NCI-H226 (cell line): Measurements from ENCODE around the gene SKIC8.

ENCODE experiments used
- DNase-seq: peaks from one replicate; pipeline ENCODE4 v3.0.0-alpha.2; 2015

The SKIC8 gene

DNA sequence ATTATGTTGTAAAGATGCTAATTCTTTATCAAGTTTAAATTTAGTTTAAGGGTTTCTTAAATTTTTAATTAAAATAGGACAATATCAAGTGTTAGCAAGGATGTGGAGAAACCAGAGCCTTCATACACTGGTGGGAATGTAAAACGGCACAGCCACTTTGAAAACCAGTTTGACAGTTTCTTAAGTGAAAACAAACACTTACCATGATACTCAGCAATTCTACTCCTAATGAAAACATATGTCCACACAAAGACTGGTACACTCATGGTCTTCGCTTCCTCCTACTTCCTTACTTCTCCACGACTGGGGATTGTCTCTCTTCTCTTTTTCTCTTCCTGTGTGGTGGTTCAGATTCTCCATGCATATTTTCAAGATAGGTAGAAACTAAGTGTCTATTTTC, 9.2 kb downstream of the SKIC8 start:
- DNase-seq, result no peak

DNA sequence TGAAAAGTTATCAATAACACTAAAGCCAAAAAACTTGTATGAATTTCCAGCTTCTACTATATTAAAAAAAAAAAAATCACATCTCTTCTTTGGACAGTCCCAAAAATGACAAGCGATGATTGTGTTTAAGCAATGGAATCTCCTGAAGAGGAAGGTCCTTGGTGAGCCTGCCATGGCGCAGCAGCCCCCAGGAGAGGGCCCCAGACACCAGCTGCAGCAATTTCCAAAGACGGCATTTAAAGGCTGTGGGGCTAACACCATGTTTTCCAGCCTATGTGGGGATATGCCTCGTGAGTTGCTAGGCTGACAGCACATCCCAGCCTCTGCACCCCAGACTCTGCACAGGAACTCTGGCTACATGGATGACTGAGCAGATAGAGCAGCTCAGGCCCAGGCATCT, 14.7 kb downstream of the SKIC8 start:
- no peak for DNase-seq

DNA sequence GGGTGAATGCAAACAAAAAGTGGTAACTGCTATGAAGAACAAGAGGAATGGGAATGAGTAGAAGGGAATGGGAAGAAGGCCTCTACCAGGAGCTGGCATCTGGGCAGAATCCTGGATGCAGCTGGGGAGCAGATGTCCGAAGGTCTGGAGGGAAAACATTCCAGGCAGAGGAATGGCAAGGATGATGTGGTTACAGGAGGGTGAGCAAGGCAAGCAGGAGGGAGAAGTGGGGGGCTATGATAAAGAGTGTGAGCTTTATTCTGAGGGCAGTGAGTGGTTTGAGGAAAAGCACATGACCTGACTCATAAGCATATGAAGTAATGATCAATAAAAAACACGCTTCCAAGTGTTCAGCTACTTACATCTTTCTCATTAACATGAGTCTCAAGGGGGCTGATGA, 17.1 kb downstream of the SKIC8 start:
- no peak for DNase-seq

DNA sequence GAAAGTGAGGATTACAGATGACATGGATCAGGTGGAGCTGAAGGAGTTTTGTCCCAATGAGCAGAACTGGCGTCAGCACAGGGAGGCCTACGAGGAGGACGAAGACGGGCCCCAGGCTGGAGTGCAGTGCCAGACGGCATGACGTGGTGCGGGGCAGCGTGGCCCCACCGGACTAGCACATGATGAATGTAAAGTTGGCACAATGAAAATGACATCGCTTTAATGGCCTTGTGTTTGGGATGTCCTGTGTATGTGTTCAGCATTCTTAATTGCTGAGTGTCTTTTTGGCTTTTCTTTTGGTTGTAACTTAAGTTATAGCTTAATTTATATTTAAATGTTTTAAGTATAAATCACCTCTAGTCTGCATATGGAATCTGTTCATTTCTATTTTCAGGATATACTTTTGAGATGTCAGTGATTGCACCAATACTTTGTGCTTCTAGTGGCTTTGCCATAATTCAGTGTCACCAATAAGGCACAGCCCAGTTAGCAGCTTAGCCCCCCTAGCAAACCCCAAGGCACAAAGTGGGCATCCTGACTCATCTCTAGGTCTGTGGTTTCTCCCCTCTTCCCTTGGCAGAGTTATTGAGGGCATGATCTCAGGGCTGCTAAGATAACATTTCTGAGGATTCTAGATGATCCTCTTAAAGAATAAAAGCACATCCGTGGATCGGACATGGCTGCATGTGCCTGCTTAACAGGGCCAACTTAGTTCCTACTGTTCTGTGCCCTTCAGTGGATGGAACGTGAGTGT, 18.9 kb downstream of the SKIC8 start:
- DNase-seq, result no peak

DNA sequence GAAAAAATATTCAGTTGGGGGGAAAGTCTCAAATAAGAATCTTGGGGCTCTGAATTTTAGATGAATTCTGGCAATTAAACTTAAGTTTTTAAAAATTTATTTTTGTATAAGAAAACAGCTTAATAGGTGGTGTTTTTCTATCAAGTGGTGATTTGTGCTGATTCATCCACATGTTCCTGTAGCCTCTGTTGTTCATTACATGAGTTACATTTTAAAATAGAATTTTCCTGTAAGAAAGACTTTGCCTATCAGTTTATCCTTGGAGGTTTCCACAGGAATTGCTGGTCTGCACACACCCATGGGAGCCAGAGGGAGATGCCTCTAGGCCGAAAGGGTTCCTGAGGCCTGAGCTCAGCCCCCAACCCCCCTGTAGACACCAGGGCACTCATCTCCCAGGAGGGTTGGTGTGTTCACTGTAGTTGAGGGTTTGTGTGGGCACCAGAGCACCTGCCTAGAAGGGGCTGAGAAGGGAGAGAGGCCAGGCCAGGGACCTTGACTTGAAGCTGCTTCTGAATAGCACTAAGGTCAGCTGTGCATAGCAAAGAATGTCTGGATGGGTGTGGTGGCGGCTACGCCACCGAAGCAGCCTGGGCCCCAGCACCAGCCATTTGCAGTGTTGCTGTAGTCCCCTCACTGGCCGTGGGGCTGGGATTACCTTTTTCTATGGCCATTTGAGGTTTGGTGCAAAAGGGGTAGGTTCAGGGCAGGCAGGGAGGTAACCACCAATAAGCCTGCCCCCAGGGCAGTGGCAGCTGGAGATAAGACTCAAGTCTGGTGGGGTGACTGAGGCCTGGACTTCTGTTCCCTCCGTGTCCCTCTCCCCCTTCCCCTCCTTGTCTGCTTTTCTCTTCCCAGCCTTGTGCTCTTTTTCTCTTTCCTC, 23.1 kb downstream of the SKIC8 start:
- DNase-seq, result no peak

DNA sequence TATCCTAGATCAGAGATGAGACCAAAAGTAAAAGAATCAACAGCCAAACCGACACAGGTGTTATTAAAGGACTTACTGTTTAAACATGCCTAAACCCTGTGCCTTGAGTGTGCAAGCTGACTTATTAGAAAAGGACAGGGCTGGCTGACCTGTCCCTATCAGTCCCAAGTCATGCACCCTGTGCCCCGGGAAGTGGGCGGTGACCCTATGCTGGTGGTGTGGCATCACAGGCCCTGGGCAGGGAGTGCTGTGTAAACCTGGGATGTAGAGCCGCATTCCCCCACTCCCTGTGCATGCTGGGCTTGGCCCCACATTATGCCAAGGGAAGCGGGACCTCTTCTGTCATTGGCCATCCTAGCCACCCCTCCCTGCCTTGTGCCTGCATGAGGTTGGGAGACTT, 24.4 kb downstream of the SKIC8 start:
- no peak for DNase-seq

DNA sequence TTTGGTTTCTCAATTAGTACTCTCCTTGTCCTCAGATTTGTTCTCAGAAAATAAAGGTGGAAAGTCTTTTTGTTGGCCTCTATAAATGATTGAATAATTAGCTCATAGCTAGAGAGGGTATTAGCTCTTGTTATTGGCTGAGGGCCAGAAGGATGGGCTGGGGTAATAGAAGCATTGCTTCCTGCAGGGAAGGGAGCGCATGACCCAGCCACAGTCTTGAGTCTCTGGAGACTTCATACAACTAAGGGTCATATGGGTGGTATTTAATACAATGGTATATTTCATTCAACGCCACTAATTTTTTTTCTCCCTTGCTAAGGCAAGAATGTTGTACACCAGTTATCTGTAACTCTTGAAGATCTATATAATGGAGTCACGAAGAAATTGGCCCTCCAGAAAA, 26.6 kb downstream of the SKIC8 start:
- no peak for DNase-seq

DNA sequence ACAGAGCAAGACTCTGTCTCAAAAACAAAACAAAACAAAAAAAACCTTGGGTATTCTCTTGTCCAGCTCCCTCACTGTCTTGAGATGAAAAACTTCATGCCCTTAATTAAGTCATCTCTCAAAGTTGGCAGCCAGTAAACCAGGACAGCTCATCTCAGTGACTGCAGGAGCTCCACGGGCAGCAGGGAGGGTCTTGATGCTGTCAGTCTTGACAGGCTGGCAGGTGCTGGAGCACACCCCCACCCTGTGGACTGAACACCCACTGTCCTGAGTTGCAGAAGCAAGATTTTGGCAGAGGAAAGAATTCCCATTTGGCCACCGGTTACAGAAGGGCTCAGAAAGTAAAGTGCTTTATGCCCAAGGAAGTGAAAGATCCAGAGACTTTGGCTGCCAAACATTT, 27.1 kb downstream of the SKIC8 start:
- no peak for DNase-seq

DNA sequence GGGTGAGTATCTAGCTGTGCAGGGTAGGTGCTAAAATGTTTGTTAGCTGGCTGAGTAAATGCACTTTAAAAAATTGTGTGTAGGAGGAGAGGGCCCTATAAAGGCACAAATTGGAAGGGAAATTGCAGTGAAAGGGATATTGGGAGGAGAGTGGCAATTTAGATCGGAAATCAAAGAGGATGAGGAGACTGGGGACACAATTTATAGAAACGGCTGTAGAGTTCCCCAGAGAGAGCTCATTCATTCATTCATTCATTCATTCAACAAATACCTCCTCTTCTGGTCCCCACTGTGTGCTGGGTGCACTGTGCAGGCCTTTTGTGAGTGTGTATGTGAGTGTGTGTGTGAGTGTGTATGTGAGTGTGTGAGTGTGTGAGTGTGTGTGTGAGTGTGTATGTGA, 32.6 kb downstream of the SKIC8 start:
- no peak for DNase-seq

DNA sequence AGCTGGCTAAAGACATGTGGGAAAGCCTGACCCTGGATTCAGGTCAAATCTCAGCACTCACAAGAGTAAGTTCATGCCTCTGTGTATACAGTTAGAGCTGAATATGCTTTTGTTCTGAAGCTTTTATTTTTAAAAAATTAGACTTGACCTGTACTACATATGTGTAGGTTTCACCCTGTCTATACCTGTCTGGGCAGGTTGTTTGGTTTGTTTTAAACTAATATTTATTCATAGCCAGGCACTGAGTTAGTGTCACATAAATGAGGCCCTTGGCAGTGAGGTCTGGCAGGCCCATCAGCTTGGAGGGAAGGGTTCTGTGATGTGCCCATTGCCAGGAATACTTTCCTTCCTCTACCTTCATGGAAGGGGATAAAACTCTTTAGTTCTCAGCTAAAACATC, 33.2 kb downstream of the SKIC8 start:
- DNase-seq, result no peak

DNA sequence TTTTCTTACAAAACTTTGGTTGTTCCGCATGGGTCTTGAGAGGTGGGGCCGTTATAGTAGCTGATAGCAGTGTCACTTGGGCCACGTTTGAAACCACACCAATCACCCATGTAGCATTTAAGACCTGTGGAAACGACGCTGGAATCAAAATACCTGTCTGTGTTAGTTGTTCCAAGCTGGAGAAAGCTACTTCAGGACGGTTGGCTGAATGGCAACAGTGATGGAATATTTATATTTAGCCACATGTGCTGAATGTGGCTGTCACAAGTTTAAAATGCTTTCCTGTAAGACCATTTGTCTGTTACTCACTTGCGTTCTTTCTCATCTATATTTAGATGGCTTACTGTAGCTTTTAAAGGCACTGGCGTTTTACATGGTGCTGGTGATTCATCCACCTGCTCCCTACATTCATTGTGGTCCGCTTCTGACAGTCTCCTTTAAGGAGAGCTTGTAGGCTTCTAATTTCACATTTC, 33.6 kb downstream of the SKIC8 start:
- DNase-seq, result no peak

DNA sequence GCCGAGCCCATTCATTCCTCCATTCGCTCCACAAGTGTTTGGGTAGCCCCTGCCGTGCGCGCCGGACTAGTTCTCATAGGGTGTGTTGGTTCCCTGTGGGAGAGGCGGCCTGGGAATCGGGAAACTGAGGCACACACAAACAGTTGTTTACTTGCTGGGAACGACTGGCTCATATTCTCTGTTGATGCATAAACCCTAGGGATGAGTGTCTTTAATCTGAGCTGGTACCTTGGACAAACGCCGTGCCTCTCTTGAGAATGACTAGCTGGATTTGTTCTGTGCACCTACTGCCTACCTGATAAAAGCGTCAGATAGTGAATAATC, 34.3 kb downstream of the SKIC8 start:
- DNase-seq, result no peak

DNA sequence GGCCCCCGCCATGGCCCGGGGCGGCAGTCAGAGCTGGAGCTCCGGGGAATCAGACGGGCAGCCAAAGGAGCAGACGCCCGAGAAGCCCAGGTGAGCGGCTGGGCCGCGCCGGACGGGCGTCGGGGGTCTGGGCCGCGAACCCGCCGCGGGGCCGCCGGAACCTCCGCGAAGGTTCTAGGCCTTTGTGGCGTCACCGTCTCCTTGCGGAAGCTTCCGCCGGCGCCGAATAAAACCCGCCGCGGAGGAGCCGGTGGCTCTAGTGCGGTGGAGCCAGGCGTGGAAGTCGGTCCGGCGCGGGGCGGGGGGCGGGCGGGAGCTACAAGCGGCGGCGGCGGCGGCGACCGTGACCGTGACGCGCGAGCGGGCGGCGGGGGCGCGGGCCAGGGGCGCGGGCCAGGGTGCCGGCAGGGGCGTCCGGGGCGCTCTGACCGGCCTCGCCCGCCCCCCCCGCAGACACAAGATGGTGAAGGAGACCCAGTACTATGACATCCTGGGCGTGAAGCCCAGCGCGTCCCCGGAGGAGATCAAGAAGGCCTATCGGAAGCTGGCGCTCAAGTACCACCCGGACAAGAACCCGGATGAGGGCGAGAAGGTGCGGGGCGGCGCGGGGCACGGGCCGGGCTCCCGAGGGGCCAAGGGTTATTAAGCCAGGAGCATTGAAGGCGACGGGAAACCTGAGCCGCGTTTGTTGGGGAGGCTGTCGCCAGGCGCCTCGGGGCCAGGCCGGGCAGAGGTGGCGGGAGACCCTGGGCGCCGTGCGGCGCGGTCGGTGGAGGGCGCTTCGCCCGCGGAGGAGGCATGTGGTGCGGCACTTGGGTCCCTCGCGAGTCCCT, 34.9 kb downstream of the SKIC8 start, which contains the start of gene DNAJA4:
TSS of gene DNAJA4 (plus strand) at position 259 of the 833 bp plus-strand sequence. CDS start at position 461, 202 bp downstream.
- DNase-seq, result no peak

DNA sequence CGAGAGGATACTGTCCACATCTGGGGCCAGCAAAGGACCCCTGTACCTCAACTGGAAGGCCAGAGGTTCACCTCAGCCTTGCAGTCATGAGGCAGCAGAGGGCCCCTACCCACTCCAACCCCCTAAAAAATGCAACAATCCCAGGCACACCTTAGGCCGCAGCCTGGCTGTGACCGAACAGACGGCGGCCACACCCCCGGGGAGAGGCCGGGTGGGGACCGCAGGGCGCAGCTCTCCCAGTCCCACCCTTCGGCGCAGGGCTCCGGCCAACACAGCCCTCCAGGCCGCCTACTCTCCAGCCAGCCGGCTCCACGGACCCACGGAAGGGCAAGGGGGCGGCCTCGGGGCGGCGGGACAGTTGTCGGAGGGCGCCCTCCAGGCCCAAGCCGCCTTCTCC, 35.5 kb downstream of the SKIC8 start:
- DNase-seq, result no peak

DNA sequence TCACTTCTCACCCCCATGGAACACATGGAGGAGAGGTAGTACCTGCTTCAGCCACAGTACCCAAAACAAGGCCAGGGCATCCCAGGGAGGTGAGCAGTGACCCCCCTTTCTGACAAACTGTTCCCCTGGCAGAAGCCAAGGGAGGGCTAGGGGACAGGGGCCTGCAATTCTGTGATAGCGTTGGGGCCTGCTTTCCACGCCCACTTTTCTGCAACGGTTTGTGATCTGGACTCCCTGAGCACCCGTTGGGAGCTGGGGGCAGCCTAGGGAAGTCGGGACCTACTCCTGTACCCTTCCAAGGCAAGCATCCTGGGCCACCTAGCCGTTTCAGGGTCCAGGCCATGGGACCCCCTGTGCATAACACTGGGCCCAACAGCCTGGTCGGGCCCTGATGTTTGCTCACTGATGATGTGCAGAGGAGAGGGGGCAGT, 36.0 kb downstream of the SKIC8 start:
- no peak for DNase-seq

DNA sequence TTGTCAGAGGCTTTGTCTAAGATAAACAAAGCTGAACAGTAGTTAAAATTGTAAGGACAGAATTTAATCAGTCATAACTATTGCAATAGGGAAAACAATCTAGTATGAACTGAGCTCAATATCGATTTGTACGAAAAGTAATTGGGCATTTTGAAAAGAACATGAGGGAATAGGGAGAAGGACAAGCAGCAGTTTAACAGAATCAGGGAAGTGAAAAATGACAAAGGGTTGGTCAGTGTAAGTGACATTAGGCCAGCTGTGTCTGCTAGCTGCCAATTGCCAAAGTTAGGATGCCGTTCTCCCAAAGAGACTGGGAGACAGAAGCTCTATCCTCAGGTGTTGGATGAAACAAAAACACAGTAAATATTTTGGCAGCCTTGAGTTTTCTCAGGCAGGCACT, 38.3 kb downstream of the SKIC8 start:
- DNase-seq, result no peak

DNA sequence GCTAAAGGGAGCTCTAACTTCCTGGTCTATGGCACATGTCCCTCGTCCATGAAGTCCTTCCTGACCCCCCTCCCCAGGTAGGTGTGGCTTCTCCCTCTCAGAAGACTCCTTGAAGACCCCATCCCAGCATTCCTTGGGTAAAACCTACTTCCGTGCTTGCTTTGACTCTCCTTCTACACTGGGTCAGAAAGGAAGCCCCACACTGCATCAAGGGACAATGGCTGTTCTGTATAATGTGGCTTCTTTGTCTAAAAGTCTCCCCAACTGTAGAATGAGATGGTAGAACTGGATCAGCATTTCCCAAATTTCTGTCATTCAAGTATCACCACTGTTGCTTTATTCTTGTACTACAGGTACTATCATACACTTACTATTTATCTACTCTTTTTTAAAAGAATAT, 38.9 kb downstream of the SKIC8 start:
- no peak for DNase-seq

DNA sequence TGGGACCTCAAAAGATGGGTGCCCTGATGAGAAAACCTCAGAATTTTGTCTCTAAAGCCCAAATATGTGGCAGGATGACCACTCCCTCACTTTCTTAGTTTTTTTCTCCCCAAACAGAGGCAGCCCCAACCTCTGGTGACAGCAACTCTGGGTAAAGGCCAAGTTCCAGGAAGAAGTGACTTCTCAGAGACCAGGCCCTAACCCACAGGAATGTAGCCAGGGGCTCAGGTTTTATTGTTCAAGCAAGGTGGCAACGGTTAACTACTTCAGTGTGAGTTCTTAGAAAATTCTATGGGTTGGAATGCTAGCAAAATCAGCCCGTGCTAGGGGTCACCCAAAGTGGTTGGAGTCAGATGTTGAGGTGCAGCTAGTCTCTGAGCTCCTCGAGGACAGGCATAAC, 40.2 kb downstream of the SKIC8 start:
- DNase-seq, result no peak

DNA sequence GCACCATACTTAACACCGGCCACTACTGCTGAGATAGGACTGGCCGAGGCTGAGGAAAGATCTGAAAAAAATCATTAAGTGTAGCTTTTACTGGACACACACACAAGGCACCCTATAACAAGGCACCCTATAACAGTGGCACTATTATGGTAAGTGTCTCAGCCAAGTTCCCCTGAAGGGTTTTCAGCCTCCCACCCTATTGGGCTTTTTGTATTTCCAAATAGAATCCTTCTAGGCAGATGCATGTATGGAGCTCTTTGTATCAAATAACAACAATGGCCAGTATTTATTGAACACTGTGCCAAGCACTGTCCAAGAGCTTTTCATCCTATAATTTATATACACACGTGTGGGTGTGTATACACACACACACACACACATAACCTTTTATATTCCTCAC, 41.7 kb downstream of the SKIC8 start:
- no peak for DNase-seq

DNA sequence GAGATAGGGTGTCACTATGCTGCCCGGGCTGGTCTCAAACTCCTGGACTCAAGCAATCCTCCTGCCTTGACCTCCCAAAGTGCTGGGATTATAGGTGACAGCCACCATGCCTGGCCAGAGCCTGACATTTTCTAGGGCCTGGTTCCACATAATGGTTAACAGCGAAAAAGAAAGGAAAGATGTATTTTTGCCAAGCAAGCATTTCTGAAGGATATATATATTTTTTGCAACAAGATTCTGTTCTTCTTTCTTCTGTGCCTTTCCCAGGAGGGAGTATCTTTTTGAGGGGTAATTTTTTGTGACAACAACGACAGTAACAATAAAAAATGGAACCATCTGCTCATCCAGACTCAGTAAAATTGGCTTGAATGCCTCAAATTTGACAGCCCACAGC, 43.4 kb downstream of the SKIC8 start:
- no peak for DNase-seq

DNA sequence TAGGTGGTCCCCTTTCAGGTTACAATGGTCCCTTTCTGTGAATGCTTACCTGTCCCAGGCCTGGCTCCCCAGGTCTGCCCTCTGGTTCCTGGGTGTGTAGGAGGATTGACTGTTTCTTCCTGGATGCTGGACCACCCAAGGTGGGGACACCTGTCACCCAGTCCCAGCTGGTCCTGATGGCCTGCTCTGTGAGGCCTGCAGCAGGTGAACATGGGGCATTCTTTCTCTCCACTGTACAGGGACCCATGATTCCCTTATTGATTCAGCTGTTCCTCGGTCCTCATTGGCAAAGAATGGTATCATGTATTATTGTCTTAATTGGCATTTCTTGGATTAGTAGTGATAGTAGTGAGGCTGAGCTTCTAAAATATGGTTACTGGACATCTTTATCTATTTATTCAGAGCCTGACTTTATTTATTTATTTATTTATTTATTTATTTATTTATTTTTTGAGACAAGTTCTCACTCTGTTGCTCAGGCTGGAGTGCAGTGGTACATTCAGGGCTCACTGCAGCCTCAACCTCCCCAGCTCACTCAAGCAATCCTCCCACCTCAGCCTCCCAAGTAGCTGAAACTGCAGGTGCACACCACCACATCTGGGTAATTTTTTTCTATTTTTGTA, 43.9 kb downstream of the SKIC8 start:
- DNase-seq, result no peak

DNA sequence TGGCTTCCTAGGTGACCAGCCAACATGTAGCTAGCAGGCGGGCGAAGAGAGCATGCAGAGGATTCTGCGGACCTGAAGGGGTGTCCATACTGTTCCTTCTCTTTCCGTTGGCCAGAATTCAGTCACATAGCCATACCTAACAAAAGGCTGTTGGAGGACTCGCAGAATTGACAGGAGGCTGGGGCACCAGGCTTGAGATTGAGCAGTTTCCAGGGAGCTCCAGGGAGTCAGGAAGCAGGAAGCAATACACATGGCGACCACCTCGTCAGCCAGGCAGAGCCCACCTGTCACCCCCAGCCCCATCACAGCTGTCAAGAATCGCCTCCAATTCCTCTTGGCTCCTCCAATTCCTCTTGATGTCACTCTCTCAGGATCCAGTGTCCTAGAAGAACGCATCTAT, 48.3 kb downstream of the SKIC8 start:
- DNase-seq, result no peak

DNA sequence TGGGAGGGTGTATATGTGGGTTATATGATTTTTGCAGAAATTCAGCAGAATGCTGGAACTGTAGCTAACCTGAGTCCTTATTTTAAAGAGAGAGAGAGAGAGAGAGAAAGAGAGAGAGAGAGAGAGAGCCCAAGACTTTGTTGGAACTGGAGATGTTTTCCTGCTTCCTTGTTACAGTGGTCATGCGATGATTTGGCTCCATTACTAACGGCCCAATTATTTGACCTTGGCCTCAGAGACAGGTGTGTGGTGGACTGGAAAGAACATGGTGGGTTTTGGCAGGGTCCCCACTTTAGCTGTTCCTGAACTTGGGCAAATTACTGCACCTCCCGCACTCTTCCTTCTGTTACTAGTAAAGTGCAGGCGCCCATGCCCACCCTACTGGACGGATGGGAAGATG, 50.3 kb downstream of the SKIC8 start:
- no peak for DNase-seq
